IMR-90 (cell line): ENCODE results near the gene ARHGAP5.

ENCODE experiments used
- FOS ChIP-seq: fragments of 150-350 bp; IDR thresholded peaks from 2 replicates; pipeline ENCODE4 v1.6.1; 2016; ENCODE audit warnings: low read depth, low read length
- POLR2A ChIP-seq: IDR thresholded peaks from 2 replicates; pipeline ENCODE4 v1.6.1; 2012; ENCODE audit warnings: mild to moderate bottlenecking, low read depth, low read length
- TF ChIP-seq, protein P1 (sequence below): conservative IDR thresholded peaks from 2 replicates; pipeline ENCODE4 v1.5.1; 2012; ENCODE audit warnings: mild to moderate bottlenecking, low read depth, low read length, improper control_type of control experiment

GRCh38 chr14:32169191-32169590, 92.1 kb downstream of the ARHGAP5 start:
- TF ChIP-seq POLR2A, result no peak
- TF ChIP-seq, protein P1, sequence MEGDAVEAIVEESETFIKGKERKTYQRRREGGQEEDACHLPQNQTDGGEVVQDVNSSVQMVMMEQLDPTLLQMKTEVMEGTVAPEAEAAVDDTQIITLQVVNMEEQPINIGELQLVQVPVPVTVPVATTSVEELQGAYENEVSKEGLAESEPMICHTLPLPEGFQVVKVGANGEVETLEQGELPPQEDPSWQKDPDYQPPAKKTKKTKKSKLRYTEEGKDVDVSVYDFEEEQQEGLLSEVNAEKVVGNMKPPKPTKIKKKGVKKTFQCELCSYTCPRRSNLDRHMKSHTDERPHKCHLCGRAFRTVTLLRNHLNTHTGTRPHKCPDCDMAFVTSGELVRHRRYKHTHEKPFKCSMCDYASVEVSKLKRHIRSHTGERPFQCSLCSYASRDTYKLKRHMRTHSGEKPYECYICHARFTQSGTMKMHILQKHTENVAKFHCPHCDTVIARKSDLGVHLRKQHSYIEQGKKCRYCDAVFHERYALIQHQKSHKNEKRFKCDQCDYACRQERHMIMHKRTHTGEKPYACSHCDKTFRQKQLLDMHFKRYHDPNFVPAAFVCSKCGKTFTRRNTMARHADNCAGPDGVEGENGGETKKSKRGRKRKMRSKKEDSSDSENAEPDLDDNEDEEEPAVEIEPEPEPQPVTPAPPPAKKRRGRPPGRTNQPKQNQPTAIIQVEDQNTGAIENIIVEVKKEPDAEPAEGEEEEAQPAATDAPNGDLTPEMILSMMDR, result no peak
- TF ChIP-seq FOS, result no peak
